ENCODE results near the gene GALE.

GALE gene

DNA sequence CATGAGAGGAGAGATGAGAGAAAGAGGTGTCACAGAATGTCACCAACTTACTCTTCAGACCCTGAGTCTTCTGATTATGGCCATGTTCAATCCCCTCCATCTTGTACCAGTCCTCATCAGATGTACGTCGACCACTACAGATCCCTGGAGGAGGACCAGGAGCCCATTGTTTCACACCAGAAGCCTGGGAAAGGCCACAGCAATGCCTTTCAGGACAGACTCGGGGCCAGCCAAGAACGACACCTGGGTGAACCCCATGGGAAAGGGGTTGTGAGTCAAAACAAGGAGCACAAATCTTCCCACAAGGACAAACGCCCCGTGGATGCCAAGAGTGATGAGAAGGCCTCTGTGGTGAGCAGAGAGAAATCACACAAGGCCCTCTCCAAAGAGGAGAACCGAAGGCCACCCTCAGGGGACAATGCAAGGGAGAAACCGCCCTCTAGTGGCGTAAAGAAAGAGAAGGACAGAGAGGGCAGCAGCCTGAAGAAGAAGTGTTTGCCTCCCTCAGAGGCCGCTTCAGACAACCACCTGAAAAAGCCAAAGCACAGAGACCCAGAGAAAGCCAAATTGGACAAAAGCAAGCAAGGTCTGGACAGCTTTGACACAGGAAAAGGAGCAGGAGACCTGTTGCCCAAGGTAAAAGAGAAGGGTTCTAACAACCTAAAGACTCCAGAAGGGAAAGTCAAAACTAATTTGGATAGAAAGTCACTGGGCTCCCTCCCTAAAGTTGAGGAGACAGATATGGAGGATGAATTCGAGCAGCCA is 49.3 kb downstream of the GALE start:
- DNase-seq (ENCODE audit: low read depth) = no peak

DNA sequence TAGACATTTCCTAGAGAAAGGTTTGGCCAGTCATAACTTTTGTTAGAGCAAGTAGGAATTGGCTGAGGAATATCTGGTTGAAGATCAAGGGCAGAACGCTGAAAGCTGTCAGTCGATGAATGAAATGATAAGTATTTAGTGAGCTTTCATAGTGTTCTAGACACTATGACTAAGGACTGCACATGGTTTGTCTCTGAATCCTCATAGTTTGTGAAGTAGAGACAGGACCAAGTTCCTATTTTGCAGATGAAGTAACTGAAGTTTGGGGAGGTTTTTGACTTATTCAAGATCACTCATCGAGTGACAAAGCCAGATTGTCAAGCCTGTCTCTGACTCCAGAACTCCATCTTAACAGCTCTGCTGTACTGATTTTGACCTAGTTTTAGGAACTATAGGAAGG is 52.5 kb downstream of the GALE start:
- DNase-seq (ENCODE audit: low read depth) = no peak
